GM19035 (cell line): ENCODE data around the gene ZNF513.
"Not testable (repeated sequence)": the region's sequence is repeated elsewhere in the genome, so short reads cannot be mapped to it uniquely, and the experiment has no call there.

Experiments
- ATAC-seq: cut with Tn5 transposase; IDR thresholded peaks from one replicate; pipeline ENCODE4 v1.9.1; 2021; ENCODE audit not compliant: unreplicated experiment

ZNF513 gene

DNA sequence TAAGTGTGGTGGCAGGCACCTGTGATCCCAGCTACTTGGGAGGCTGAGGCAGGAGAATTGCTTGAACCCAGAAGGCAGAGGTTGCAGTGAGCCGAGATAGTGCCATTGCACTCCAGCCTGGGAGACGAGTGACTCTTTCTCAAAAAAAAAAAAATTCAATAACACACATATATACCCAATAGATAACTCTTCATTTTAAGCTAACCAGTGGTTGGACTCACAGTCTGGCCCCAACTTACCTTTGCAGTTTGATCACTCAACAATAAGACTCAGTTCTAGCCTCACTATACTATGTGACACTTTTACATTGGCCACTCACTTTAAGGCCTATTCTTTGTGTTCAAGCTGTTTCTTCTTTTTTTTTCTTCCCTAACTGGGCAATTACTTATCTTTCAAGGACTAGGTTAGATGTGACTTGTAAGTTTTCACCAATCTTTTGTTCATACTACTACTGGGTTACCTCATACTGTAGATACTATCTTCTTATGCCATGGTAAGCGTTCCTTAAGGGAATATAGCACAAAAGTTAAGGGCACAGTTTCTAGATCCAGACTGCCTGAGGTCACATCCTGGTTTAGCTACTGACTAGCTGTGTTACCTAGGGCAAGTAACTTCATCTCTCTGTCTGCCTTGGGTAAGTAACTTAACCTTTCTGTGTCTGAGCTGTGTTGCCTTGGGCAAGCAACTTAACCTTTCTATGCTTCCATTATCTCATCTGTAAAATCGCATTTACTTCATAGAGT, 17.7 kb downstream of the ZNF513 start:
- no peak for ATAC-seq

DNA sequence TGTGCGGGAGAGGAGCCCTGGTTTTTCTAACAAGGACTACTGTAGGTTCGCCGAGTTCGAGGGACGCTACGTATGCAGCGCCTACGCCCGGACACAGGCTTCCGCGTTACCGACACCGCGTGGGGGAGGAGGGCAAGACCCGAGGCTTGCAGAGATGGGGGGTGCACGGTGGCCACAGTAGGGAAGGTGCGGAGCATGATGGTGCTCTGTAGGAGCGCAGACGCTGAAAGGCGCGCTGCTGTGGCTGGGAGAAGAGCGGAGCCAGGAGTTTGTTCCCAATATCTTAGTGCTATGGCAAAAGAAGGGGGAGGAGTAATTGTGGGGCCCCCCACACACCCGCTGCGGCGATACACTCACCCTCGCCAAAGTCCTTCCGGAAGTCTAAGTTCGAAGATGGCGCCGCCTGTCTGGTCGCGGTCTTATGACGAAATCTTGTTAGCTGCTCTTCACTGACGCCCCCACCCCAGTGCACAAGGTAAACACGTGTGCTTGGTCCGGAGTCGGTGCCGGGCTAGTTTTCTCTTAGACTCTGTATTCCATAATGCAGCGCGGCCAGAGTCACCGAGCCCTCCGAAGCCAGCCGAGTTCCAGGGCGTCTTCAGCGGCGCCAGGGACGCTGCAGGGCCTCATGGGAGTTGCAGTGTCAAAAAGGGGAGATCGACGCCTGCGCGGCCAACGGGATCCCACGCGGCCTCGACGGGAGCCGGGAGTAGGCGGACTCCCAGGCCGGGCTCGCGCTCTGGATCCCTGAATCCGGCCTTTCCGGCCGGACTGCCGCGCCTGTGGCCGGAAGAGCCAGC, 24.0 kb downstream of the ZNF513 start, which contains the start of gene GTF3C2:
Gene GTF3C2 (minus strand): TSS at position 383 of the 800 bp plus-strand sequence. CDS start 13,210 bp downstream, outside the sequence.
- ATAC-seq: peak; percentile 80

DNA sequence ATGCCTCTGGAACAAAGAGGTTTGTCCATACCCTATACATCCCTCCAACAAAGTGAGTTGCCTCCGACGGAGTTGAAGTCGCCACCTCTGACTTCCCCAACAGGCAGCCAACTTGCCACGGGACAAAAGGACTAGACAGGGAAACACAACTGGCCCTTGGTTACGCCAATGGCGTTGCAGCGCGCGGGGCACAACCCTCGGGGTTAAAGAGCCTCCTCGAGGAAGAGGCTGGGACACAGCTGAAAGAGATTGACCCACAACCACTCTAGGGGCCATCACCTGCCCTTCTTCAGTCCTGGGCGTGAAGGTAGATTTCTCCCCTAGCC, 24.5 kb downstream of the ZNF513 start:
- peak; percentile 42 for ATAC-seq

DNA sequence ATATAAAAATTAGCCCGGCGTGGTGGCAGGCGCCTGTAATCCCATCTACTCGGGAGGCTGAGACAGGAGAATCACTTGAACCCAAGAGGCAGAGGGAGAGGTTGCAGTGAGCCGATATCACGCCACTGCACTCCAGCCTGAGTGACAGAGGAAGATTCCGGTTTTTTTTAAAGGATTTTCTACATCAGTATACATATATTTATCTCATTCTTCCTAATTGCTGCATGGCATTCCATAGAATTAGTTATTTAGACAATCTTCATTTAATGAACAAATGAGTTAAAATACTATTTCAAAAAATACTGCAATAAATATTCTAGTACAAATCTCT, 26.0 kb downstream of the ZNF513 start:
- no peak for ATAC-seq

GRCh38 chr2:27353762-27354596, 26.6 kb downstream of the ZNF513 start:
- no peak for ATAC-seq

DNA sequence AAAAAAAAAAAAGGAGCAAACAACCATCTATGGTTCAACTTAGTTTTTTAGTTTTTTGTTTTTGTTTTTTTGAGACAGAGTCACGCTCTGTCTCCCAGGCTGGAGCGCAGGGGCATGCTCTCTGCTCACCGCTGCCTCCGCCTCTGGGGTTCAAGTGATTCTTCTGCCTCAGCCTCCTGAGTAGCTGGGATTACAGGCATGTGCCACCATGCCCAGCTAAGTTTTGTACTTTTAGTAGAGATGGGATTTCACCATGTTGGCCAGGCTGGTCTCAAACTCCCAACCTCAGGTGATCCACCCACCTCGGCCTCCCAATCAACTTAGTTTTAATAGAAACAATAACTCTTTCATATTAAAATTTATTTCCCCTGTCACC, 27.2 kb downstream of the ZNF513 start:
- not testable (repeated sequence) for ATAC-seq

- ATAC-seq: no peak
Observed at GRCh38 chr2:27351802-27352598, 28.5 kb downstream of the ZNF513 start.

DNA sequence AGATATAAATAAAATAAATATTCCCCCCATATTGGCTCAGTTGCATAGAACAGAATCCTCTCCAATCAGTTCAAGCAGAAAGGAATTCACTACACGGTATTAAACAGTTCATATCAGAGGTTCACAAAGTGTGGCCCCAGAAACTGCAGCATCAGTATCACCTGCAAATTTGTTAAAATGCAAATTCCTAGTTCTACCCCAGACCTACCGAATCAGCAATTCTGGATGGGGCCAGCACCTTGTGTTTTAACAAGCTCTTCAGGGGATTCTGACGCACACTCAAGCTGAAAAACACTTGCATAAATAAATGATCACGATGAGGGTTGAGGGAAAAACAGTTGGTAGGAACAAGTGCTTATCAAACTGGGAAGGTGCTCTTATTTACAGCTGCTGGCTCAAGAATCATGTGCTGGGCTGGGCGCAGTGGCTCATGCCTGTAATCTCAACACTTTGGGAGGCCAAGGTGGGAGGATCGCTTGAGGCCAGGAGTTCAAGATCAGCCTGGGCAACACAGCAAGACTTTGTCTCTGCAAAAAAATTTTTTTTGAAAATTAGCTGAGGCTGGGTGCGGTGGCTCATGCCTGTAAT, 30.3 kb downstream of the ZNF513 start:
- ATAC-seq: no peak

DNA sequence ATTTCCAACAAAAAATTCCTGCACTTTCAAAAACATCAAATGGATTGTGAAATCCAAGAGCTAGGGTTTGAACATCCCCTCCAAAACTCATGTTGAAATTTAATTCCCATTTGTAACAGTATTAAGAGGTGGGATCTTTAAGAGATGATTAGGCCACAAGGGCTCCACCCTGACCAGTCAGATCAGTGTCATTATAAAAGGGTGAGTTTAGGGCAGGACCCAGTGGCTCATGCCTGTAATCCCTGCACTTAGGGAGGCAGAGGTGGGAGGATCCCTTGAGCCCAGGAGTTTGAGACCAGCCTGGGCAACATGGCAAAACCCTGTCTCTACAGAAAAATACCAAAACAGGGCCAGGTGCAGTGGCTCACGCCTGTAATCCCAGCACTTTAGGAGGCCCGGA, 32.9 kb downstream of the ZNF513 start:
- no peak for ATAC-seq

GRCh38 chr2:27336173-27336572, 44.4 kb downstream of the ZNF513 start:
- ATAC-seq: no peak

DNA sequence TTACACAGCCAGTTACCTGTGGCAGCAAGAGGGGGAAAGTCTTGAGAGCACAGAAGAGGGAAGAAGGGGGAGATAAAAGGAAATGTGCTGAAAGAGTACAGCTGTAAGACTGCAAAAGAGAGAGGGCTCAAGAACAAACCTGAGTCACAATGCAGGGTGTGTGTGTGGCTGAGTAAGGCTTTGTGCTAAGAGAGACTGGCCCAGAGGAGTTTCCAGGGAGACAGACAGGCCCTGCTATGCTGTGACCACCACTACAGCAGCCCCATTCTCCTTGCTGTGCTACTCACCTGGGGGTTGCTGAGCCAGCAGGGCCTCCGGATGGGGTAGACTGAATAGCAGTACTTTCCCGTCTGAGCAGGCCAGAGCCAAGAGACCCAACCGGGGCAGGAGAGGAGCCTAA, 45.2 kb downstream of the ZNF513 start:
- ATAC-seq: no peak
